ENCODE results near the gene STX10. TPM values are rescaled to one million over a fixed set of nuclear protein-coding genes. Genes with fewer than 3 reads are reported as not detected.

The STX10 gene
- total RNA-seq, 1 experiment from 2014 or later = 179 TPM

DNA sequence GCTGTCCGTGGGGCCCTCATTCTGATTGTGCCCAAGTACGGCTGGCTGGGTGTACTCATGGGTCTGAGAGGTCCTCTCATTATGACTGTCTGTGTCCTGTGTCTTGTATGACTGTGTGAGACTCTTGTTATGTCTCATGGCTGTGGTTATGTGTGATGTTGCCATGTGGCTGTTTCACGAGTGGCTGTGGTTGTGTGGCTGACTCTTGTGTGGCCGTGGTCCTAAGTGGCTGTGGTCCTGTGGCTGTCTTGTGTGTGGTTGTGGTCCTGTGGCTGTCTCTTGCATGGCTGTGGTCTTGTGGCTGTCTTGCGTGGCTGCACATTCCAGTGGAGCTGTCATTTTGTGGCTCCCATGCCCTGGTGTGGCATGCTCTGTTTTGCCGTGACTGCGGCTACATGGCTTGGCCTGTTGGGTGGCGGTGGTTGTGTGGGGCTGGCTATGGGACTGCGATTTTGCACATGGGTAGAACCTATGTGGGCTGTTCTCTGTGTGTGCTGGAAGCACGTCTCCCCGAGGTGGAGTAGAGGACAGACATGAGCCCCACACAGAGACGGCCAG lies 50.1 kb downstream of the STX10 start:
- Histone ChIP-seq H3K36me3 (ENCODE audit: low read depth, low read length) (no peaks in the 10 kb centered on the region), H2AFZ (ENCODE audit: low read length) (no peak overlapping the region), H3K9me3 (ENCODE audit: low read length) (no peaks in the 10 kb centered on the region), H3K9me2 (replicated peaks; ENCODE audit: low read length) (no peaks in the 10 kb centered on the region), H3K27me3 (ENCODE audit: low read length) (no peaks in the 10 kb centered on the region), H3K4me2 (ENCODE audit: low read length) (no peak overlapping the region), H3F3A (ENCODE audit: low read length, unreplicated experiment) (no peaks in the 10 kb centered on the region), H4K20me1 (ENCODE audit: low read length) (no peaks in the 10 kb centered on the region), H3K4me3 (ENCODE audit: low read length) (no peak overlapping the region), H3K79me2 (ENCODE audit: low read length) (no peaks in the 10 kb centered on the region), H3K9ac (ENCODE audit: low read length) (no peak overlapping the region), H3K4me1 (ENCODE audit: insufficient read depth, low read length) (peaks cover 13% of the 10 kb centered on the region; the same call in 1 of the 2 replicates), H3K27ac (ENCODE audit: low read length) (no peak overlapping the region)
- TF ChIP-seq, protein P1, sequence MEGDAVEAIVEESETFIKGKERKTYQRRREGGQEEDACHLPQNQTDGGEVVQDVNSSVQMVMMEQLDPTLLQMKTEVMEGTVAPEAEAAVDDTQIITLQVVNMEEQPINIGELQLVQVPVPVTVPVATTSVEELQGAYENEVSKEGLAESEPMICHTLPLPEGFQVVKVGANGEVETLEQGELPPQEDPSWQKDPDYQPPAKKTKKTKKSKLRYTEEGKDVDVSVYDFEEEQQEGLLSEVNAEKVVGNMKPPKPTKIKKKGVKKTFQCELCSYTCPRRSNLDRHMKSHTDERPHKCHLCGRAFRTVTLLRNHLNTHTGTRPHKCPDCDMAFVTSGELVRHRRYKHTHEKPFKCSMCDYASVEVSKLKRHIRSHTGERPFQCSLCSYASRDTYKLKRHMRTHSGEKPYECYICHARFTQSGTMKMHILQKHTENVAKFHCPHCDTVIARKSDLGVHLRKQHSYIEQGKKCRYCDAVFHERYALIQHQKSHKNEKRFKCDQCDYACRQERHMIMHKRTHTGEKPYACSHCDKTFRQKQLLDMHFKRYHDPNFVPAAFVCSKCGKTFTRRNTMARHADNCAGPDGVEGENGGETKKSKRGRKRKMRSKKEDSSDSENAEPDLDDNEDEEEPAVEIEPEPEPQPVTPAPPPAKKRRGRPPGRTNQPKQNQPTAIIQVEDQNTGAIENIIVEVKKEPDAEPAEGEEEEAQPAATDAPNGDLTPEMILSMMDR (conservative IDR thresholded peaks at IDR 0.05; ENCODE audit: low read depth, low read length) = no peak
- TF ChIP-seq EZH2phosphoT487 (IDR thresholded peaks at IDR 0.05; ENCODE audit: borderline replicate concordance, low read length) (no peak), EZH2 (IDR thresholded peaks at IDR 0.05; ENCODE audit: low read length, unreplicated experiment) (no peak)
- ChIA-PET CTCF (no interaction called here), POLR2A (ENCODE audit: unreplicated experiment) (no interaction called here)
- no TSS peak for BruUV-seq (replicated peaks)
- no peak for ATAC-seq
- no peak for DNase-seq
- intact Hi-C loops (cut with micrococcal nuclease) = loop anchor here (5.0 kb wide), 1 partner anchor 52 kb away; the partner anchor contains the start of genes IER2 and STX10

GRCh38 chr19:13099073-13099999 lies 50.8 kb downstream of the STX10 start:
- intact Hi-C loops (cut with micrococcal nuclease) = no loop called here
- Histone ChIP-seq H3K4me3 (ENCODE audit: low read length) (no peak overlapping the region), H3K4me1 (ENCODE audit: insufficient read depth, low read length) (peaks cover 16% of the 10 kb centered on the region; the same call in 1 of the 2 replicates), H3F3A (ENCODE audit: low read length, unreplicated experiment) (no peaks in the 10 kb centered on the region), H3K9ac (ENCODE audit: low read length) (no peak overlapping the region), H3K36me3 (ENCODE audit: low read depth, low read length) (no peaks in the 10 kb centered on the region), H3K4me2 (ENCODE audit: low read length) (no peak overlapping the region), H3K79me2 (ENCODE audit: low read length) (no peaks in the 10 kb centered on the region), H4K20me1 (ENCODE audit: low read length) (no peaks in the 10 kb centered on the region), H2AFZ (ENCODE audit: low read length) (no peak overlapping the region), H3K27ac (ENCODE audit: low read length) (no peak overlapping the region), H3K9me3 (ENCODE audit: low read length) (no peaks in the 10 kb centered on the region), H3K9me2 (replicated peaks; ENCODE audit: low read length) (no peaks in the 10 kb centered on the region), H3K27me3 (ENCODE audit: low read length) (no peaks in the 10 kb centered on the region)
- CTCF ChIA-PET = no interaction called here
- no peak for DNase-seq
- no peak for ATAC-seq
- no TSS peak for BruUV-seq (replicated peaks)
- POLR2A ChIA-PET (ENCODE audit: unreplicated experiment) = no interaction called here
- no peak for TF ChIP-seq EZH2 (IDR thresholded peaks at IDR 0.05; ENCODE audit: low read length, unreplicated experiment)
- no peak for TF ChIP-seq EZH2phosphoT487 (IDR thresholded peaks at IDR 0.05; ENCODE audit: borderline replicate concordance, low read length)
- TF ChIP-seq, protein P1 (conservative IDR thresholded peaks at IDR 0.05; ENCODE audit: low read depth, low read length) = no peak
